A673 (cell line): ENCODE results near the gene ANK2. TPM values are rescaled to one million over a fixed set of nuclear protein-coding genes. Genes with fewer than 3 reads are reported as not detected.

Experiments used
- BruUV-seq: library from RNA; stranded (reverse); fragments of 400-500 nt; replicated peaks from 2 replicates; lab custom pipeline; 2021; lab: Mats Ljungman, UMichigan
- CTCF ChIA-PET: fragments of 300-600 bp; sonication (Branson Sonifier 250); formaldehyde crosslinking; loops from one replicate; lab custom pipeline; 2022; ENCODE audit warnings: antibody characterized with exemption; lab: Charles Lee
- POLR2A ChIA-PET: fragments of 300-600 bp; sonication (Branson Sonifier 250); formaldehyde crosslinking; loops from one replicate; lab custom pipeline; 2022; ENCODE audit warnings: antibody characterized with exemption; ENCODE audit not compliant: low non-redundant PET; lab: Charles Lee
- DNase-seq: peaks from one replicate; pipeline ENCODE4 v3.0.0-alpha.2; 2015; ENCODE audit warnings: low spot score
- H3K27ac ChIP-seq: fragments of 200-600 bp; sonication (generic); 2 replicates; pipeline ENCODE4 v1.5.1; 2016; ENCODE audit warnings: mixed run types, low read depth, mild to moderate bottlenecking, mixed read lengths, antibody characterized with exemption, low read length; ENCODE audit not compliant: poor library complexity, severe bottlenecking
- H3K27me3 ChIP-seq: fragments of 200-600 bp; sonication (generic); replicated peaks from 2 replicates; pipeline ENCODE4 v1.6.1; 2017; ENCODE audit warnings: mixed run types, low read depth, mild to moderate bottlenecking, mixed read lengths, antibody characterized with exemption, low read length; ENCODE audit not compliant: insufficient read depth, poor library complexity
- H3K36me3 ChIP-seq: fragments of 200-600 bp; sonication (generic); 2 replicates; pipeline ENCODE4 v1.6.1; 2016; ENCODE audit warnings: mixed run types, mild to moderate bottlenecking, mixed read lengths, antibody characterized with exemption, low read length; ENCODE audit not compliant: insufficient read depth, poor library complexity, severe bottlenecking
- H3K4me1 ChIP-seq: fragments of 200-600 bp; sonication (generic); 2 replicates; pipeline ENCODE4 v1.6.1; 2017; ENCODE audit warnings: mixed run types, mild to moderate bottlenecking, mixed read lengths, antibody characterized with exemption, low read length; ENCODE audit not compliant: insufficient read depth, poor library complexity, severe bottlenecking
- H3K4me3 ChIP-seq: fragments of 200-600 bp; sonication (generic); 2 replicates; pipeline ENCODE4 v1.5.1; 2016; ENCODE audit warnings: low read depth, mixed run types, mild to moderate bottlenecking, mixed read lengths, low read length; ENCODE audit not compliant: poor library complexity, severe bottlenecking
- H3K9me3 ChIP-seq: fragments of 200-600 bp; sonication (generic); 2 replicates; pipeline ENCODE4 v1.6.1; 2016; ENCODE audit warnings: mixed run types, low read depth, mild to moderate bottlenecking, mixed read lengths, antibody characterized with exemption, low read length; ENCODE audit not compliant: poor library complexity, severe bottlenecking
- EZH2 ChIP-seq: fragments of 200-600 bp; sonication (generic); IDR thresholded peaks from 2 replicates; pipeline ENCODE4 v1.6.1; 2017; ENCODE audit warnings: borderline replicate concordance, low read depth, mild to moderate bottlenecking, mixed read lengths, antibody characterized with exemption, low read length; ENCODE audit not compliant: poor library complexity, severe bottlenecking
- intact Hi-C: fragments of 100-400 bp; cut with micrococcal nuclease; formaldehyde crosslinking; loops from one replicate; pipeline ENCODE4 v1.10.0; 2022; ENCODE audit not compliant: unreplicated experiment
- total RNA-seq: library from RNA; stranded (reverse); gene quantifications from 2 replicates; pipeline ENCODE4 v1.2.3, GENCODE V29; 2021
- TF ChIP-seq, protein P1 (sequence below): fragments of 300-800, 200-600 bp; sonication (generic); conservative IDR thresholded peaks from 2 replicates; pipeline ENCODE4 v1.5.1; 2017; ENCODE audit warnings: low read depth, mild to moderate bottlenecking, antibody characterized with exemption, low read length, moderate library complexity, mixed read lengths

ANK2 gene
- total RNA-seq, 1 experiment from 2014 or later = 12.7 TPM

DNA sequence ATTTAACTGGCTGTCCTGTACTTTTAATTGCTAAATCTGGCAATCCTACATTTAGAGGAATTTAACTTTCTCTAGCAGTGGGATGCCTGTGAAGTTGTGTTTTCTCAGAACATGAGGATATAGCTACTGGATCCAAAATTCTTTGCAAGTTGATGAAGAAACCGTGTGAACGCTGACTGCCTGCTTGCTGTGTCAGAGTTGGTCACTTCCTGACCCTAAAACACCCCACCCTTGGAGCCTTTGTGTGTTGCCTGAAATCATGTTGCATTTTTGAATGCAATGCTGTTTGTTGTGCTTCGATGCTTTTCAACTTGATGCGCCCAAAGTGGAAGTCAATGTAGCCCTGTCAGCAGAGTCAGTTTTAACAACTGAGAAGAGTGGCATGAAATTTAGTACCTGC lies 211.2 kb downstream of the ANK2 start:
- Histone ChIP-seq H3K4me1 (no peaks in the 10 kb centered on the region), H3K4me3 (no peak overlapping the region), H3K27ac (no peak overlapping the region), H3K27me3 (no peaks in the 10 kb centered on the region), H3K9me3 (no peaks in the 10 kb centered on the region), H3K36me3 (no peaks in the 10 kb centered on the region)
- BruUV-seq = no TSS peak
- ChIA-PET POLR2A (no interaction called here), CTCF (no interaction called here)
- intact Hi-C loops = no loop called here
- DNase-seq = no peak
- TF ChIP-seq, protein P1, sequence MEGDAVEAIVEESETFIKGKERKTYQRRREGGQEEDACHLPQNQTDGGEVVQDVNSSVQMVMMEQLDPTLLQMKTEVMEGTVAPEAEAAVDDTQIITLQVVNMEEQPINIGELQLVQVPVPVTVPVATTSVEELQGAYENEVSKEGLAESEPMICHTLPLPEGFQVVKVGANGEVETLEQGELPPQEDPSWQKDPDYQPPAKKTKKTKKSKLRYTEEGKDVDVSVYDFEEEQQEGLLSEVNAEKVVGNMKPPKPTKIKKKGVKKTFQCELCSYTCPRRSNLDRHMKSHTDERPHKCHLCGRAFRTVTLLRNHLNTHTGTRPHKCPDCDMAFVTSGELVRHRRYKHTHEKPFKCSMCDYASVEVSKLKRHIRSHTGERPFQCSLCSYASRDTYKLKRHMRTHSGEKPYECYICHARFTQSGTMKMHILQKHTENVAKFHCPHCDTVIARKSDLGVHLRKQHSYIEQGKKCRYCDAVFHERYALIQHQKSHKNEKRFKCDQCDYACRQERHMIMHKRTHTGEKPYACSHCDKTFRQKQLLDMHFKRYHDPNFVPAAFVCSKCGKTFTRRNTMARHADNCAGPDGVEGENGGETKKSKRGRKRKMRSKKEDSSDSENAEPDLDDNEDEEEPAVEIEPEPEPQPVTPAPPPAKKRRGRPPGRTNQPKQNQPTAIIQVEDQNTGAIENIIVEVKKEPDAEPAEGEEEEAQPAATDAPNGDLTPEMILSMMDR = no peak

DNA sequence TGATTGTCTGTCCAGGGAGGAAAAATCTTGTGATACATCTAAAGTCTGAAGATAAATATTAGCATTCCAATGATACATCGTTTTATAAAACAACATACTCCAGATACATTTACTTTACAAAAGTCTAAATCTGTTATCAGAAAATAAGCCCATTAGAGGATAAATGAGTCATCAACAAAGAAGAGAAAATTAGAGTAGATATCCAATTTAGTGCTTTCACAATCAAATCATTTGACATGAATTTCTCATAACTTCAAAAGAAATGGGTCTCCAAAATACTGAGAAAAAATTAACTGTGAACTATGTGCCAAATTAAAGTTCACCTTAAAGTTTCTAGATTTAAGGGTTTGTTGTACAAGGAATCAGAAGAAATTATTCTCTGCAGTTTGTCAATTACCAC lies 213.8 kb downstream of the ANK2 start:
- CTCF ChIA-PET = no interaction called here
- Histone ChIP-seq H3K9me3 (no peaks in the 10 kb centered on the region), H3K27ac (no peak overlapping the region), H3K4me3 (no peak overlapping the region), H3K4me1 (no peaks in the 10 kb centered on the region), H3K27me3 (no peaks in the 10 kb centered on the region), H3K36me3 (no peaks in the 10 kb centered on the region)
- intact Hi-C loops = no loop called here
- POLR2A ChIA-PET = no interaction called here
- DNase-seq = no peak
- no TSS peak for BruUV-seq
- TF ChIP-seq, protein P1 = no peak
- no peak for TF ChIP-seq EZH2

DNA sequence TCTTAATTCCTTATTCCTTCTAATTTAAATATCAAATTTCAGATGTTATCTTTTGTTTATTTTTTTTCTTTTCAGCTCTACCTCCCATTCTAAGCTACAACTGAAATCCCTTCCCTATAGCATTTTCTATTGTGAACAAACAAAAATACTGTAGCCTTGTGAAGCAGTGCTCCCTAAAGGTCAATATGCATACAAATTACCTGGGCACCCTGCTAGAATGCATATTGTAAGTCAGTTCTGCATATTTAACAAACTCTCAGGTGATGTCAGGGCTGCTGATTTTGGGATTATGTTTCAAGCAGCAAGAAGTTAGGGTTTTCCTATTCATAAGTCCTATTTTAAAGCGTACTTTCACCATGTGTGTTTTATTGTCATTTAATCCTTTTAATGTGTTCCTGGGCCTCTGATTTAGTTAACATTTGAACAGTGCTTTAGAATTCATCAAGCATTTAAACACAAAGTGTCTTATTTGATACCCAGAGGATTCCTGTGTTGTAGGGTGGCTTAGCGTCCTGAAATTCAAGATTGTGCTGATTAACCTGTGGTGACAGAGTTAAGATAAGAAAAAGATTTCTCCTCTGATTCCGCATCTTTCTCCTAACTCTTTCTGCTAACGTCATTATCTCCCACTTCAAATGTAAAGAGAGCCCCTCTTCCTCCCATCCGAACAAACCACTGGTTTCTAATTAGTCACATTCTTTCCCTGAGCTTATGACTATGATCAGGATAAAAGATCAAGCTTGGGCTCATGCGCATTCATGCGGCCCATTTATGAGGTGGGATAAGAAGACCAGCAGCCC lies 221.3 kb downstream of the ANK2 start:
- Histone ChIP-seq H3K4me1 (no peaks in the 10 kb centered on the region), H3K27me3 (no peaks in the 10 kb centered on the region), H3K27ac (no peak overlapping the region), H3K4me3 (no peak overlapping the region), H3K36me3 (no peaks in the 10 kb centered on the region), H3K9me3 (no peaks in the 10 kb centered on the region)
- intact Hi-C loops = loop anchor here (10.0 kb wide), 1 partner anchor 1424 kb away; no protein-coding TSS in a partner anchor
- DNase-seq = no peak
- no TSS peak for BruUV-seq
- TF ChIP-seq, protein P1 = no peak
- TF ChIP-seq EZH2 = no peak
- CTCF ChIA-PET = no interaction called here
- POLR2A ChIA-PET = no interaction called here
